IMR-90 (cell line): ENCODE data around the gene ZNF761. TPM values are rescaled to one million over a fixed set of nuclear protein-coding genes. Genes with fewer than 3 reads are reported as not detected.

Experiments
- ATAC-seq: fragments of 200-7000 bp; cut with Tn5 transposase; 2 replicates; pipeline ENCODE4 v1.9.1; 2020; ENCODE audit warnings: low read depth, mild to moderate bottlenecking, moderate library complexity
- BruUV-seq: library from RNA; stranded (reverse); fragments of 400-500 nt; replicated peaks from 2 replicates; lab custom pipeline; 2021; lab: Mats Ljungman, UMichigan
- CTCF ChIA-PET: fragments of 300-600 bp; formaldehyde crosslinking; extraction: SDS; loops from one replicate; lab custom pipeline; 2021; ENCODE audit warnings: antibody characterized with exemption; lab: Yijun Ruan, JAX
- POLR2A ChIA-PET: fragments of 300-600 bp; sonication (Branson Sonifier 250); formaldehyde crosslinking; loops from one replicate; lab custom pipeline; 2022; ENCODE audit warnings: antibody characterized with exemption; ENCODE audit not compliant: unreplicated experiment; lab: Charles Lee
- DNase-seq: peaks from one replicate; pipeline ENCODE4 v3.0.0; 2013
- H2AFZ ChIP-seq: replicated peaks from 2 replicates; pipeline ENCODE3; 2013; ENCODE audit warnings: low read length, mild to moderate bottlenecking; ENCODE audit not compliant: poor library complexity
- H2AK5ac ChIP-seq: 2 replicates; pipeline ENCODE4 v1.6.1; 2013; ENCODE audit warnings: low read depth, low read length, inconsistent platforms
- H2AK9ac ChIP-seq: replicated peaks from 2 replicates; pipeline ENCODE3; 2013; ENCODE audit warnings: mild to moderate bottlenecking, low read depth, low read length, moderate library complexity; ENCODE audit not compliant: poor library complexity
- H2BK120ac ChIP-seq: 2 replicates; pipeline ENCODE4 v1.6.1; 2013; ENCODE audit warnings: low read depth, low read length, inconsistent platforms
- H2BK15ac ChIP-seq: 3 replicates; pipeline ENCODE4 v1.6.1; 2013; ENCODE audit warnings: low read depth, low read length, inconsistent platforms
- H2BK20ac ChIP-seq: 2 replicates; pipeline ENCODE4 v1.6.1; 2013; ENCODE audit warnings: low read depth, mild to moderate bottlenecking, inconsistent platforms, low read length, moderate library complexity
- H2BK5ac ChIP-seq: 2 replicates; pipeline ENCODE4 v1.6.1; 2013; ENCODE audit warnings: mild to moderate bottlenecking, low read depth, low read length, inconsistent platforms; ENCODE audit not compliant: poor library complexity, severe bottlenecking
- H3K14ac ChIP-seq: replicated peaks from 2 replicates; pipeline ENCODE4 v1.6.1; 2013; ENCODE audit warnings: low read depth, low read length, inconsistent platforms
- H3K18ac ChIP-seq: 2 replicates; pipeline ENCODE4 v1.6.1; 2013; ENCODE audit warnings: low read depth, low read length, control low read depth
- H3K23ac ChIP-seq: 2 replicates; pipeline ENCODE4 v1.6.1; 2013; ENCODE audit warnings: low read depth, low read length, inconsistent platforms
- H3K27ac ChIP-seq: 2 replicates; pipeline ENCODE4 v1.5.1; 2013; ENCODE audit warnings: mild to moderate bottlenecking, control low read depth, low read length; ENCODE audit not compliant: insufficient read depth
- H3K27me3 ChIP-seq: 2 replicates; pipeline ENCODE4 v1.6.1; 2013; ENCODE audit warnings: low read length; ENCODE audit not compliant: control insufficient read depth, insufficient read depth
- H3K36me3 ChIP-seq: 2 replicates; pipeline ENCODE4 v1.6.1; 2013; ENCODE audit warnings: low read length, mixed read lengths; ENCODE audit not compliant: control insufficient read depth, insufficient read depth
- H3K4ac ChIP-seq: 2 replicates; pipeline ENCODE4 v1.6.1; 2013; ENCODE audit warnings: low read depth, low read length, inconsistent platforms
- H3K4me1 ChIP-seq: 2 replicates; pipeline ENCODE4 v1.6.1; 2013; ENCODE audit warnings: low read length, mixed read lengths; ENCODE audit not compliant: control insufficient read depth, insufficient read depth
- H3K4me2 ChIP-seq: 2 replicates; pipeline ENCODE4 v1.6.1; 2013; ENCODE audit warnings: low read depth, mild to moderate bottlenecking, control low read depth, low read length, moderate library complexity
- H3K4me3 ChIP-seq: 2 replicates; pipeline ENCODE4 v1.5.1; 2013; ENCODE audit warnings: low read depth, mild to moderate bottlenecking, control low read depth, low read length, moderate library complexity; ENCODE audit not compliant: insufficient read depth
- H3K56ac ChIP-seq: 2 replicates; pipeline ENCODE4 v1.6.1; 2013; ENCODE audit warnings: low read length, inconsistent platforms; ENCODE audit not compliant: insufficient read depth; ENCODE audit errors: extremely low read depth
- H3K79me1 ChIP-seq, 2 experiments: 2 replicates each; pipeline ENCODE4 v1.6.1; 2013; ENCODE audit warnings: low read length in 2 of 2, inconsistent platforms in 1 of 2, low read depth in 1 of 2
- H3K9ac ChIP-seq: 2 replicates; pipeline ENCODE4 v1.6.1; 2013; ENCODE audit warnings: low read depth, low read length, control low read depth
- H3K9me1 ChIP-seq: 2 replicates; pipeline ENCODE4 v1.6.1; 2013; ENCODE audit warnings: low read length, inconsistent platforms; ENCODE audit not compliant: insufficient read depth
- H3K9me3 ChIP-seq: 2 replicates; pipeline ENCODE4 v1.6.1; 2013; ENCODE audit warnings: low read length; ENCODE audit not compliant: control insufficient read depth, insufficient read depth
- H4K20me1 ChIP-seq: 2 replicates; pipeline ENCODE4 v1.6.1; 2013; ENCODE audit warnings: low read length, inconsistent platforms; ENCODE audit not compliant: insufficient read depth
- H4K5ac ChIP-seq: 2 replicates; pipeline ENCODE4 v1.6.1; 2013; ENCODE audit warnings: mild to moderate bottlenecking, low read depth, low read length, control low read depth
- H4K8ac ChIP-seq, 2 experiments: 2 replicates each; pipeline ENCODE4 v1.6.1; 2013; ENCODE audit warnings: low read depth in 2 of 2, low read length in 2 of 2, control low read depth in 1 of 2, inconsistent platforms in 1 of 2
- H4K91ac ChIP-seq: 2 replicates; pipeline ENCODE4 v1.6.1; 2013; ENCODE audit warnings: low read depth, low read length, inconsistent platforms; ENCODE audit not compliant: insufficient read depth
- CHD1 ChIP-seq: IDR thresholded peaks from 2 replicates; pipeline ENCODE4 v1.6.1; 2012; ENCODE audit warnings: low read depth, low read length, improper control_type of control experiment
- MAFK ChIP-seq: IDR thresholded peaks from 2 replicates; pipeline ENCODE4 v1.6.1; 2012; ENCODE audit warnings: low read depth, low read length, improper control_type of control experiment
- WGBS, 2 experiments: methylation state at CpG; one replicate each; pipeline versions ENCODE4 v1.1.5 to v1.1.7; 2013; ENCODE audit warnings: missing lambda C conversion rate in 2 of 2; ENCODE audit not compliant: insufficient read length in 1 of 2; ENCODE audit errors: extremely low coverage in 2 of 2; 5-methylcytosine and 5-hydroxymethylcytosine counted together
- dilution Hi-C: fragments of 300-500 bp; cut with HindIII; formaldehyde crosslinking; loops from one replicate; pipeline ENCODE4 v1.14.3; 2018; ENCODE audit warnings: low sequenced_read_pairs; ENCODE audit not compliant: unreplicated experiment
- in situ Hi-C: fragments of 300-500 bp; cut with MboI; formaldehyde crosslinking; loops from 3 replicates; pipeline ENCODE4 v1.14.3; 2019; ENCODE audit warnings: low sequenced_read_pairs, inconsistent platforms, mixed read lengths
- intact Hi-C: fragments of 100-400 bp; cut with micrococcal nuclease; formaldehyde crosslinking; loops from 2 replicates; pipeline ENCODE4 v1.10.0; 2022
- polyA plus RNA-seq, 3 experiments: library from polyadenylated mRNA; depleted of rRNA; stranded (reverse); fragments of >200 nt; gene quantifications; 2 replicates each; pipeline ENCODE4 v1.2.3, GENCODE V29; 2012; ENCODE audit warnings: low replicate concordance in 1 of 3
- total RNA-seq: library from RNA; depleted of rRNA; stranded (reverse); fragments of >200 nt; gene quantifications from 2 replicates; pipeline ENCODE4 v1.2.3, GENCODE V29; 2012

The ZNF761 gene
- total and polyA plus RNA-seq, 2 of the 4 experiments (the other 2 are of a cell fraction) = 7.9 to 21.9 TPM

DNA sequence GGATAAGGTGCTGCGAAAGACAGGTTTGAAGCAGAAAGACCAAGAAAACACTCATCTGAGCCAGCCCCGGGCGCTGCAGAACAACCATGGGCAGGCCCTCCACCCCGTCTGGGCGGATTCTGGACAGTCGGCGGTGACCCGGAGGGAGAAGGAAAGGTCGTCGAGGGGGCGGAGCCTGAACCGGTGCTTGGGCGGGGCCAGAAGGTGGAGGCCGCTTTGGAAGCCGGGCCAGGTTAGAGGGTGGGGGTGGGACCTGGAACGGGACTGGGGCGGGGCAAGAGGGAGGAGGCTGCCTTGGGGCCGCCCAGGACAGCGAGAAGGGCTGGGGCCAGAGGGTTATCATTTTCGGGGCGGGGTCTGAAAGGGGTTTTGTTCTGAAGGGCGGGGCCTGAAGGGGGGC is 41.8 kb upstream of the ZNF761 start:
- H2AK5ac ChIP-seq = no peak overlapping the region
- POLR2A ChIA-PET = no interaction called here
- no peak overlapping the region for H3K27ac ChIP-seq
- H2BK5ac ChIP-seq = no peak overlapping the region
- no peaks in the 10 kb centered on the region; the same call in 1 of the 2 replicates for H3K4me1 ChIP-seq
- intact Hi-C loops (loop anchor here (10.0 kb wide), 1 partner anchor 195 kb away; the partner anchor contains the start of gene ZNF665), in situ Hi-C loops (no loop called here), dilution Hi-C loops (no loop called here)
- no peak overlapping the region for H3K18ac ChIP-seq
- H3K23ac ChIP-seq = no peak overlapping the region
- 57% methylated on average over 1 of the region's 22 CpGs; no CpG with 5 or more reads in 1 of the 2 experiments for WGBS, 2 experiments
- no peak overlapping the region for H2BK15ac ChIP-seq
- ATAC-seq (no peak), DNase-seq (no peak)
- no TSS peak for BruUV-seq
- no peak overlapping the region for H3K14ac ChIP-seq
- H2BK120ac ChIP-seq = no peak overlapping the region
- H3K9me1 ChIP-seq = no peaks in the 10 kb centered on the region
- no peak overlapping the region for H3K4me2 ChIP-seq
- H3K4ac ChIP-seq = no peak overlapping the region
- H2AK9ac ChIP-seq = no peak overlapping the region
- no peaks in the 10 kb centered on the region for H3K27me3 ChIP-seq
- no peak overlapping the region for H3K4me3 ChIP-seq
- no peak overlapping the region for H4K8ac ChIP-seq
- no peak overlapping the region for H4K5ac ChIP-seq
- no peak overlapping the region for H3K56ac ChIP-seq
- CTCF ChIA-PET = no interaction called here
- no peak for TF ChIP-seq CHD1
- no peak for TF ChIP-seq MAFK
- H3K79me1 ChIP-seq = no peaks in the 10 kb centered on the region
- H4K20me1 ChIP-seq = no peaks in the 10 kb centered on the region
- H4K91ac ChIP-seq = no peak overlapping the region
- H2AFZ ChIP-seq = no peak overlapping the region
- H3K36me3 ChIP-seq = 0 out of 2 replicates have a peak, but pooled peaks cover 3% of the 10 kb centered on the region
- H3K9me3 ChIP-seq = peaks cover 9% of the 10 kb centered on the region
- no peak overlapping the region for H3K9ac ChIP-seq
- H2BK20ac ChIP-seq = no peak overlapping the region
